HG02759 (cell line): ENCODE data around the gene PHF12.
"Not testable (repeated sequence)": the region's sequence is repeated elsewhere in the genome, so short reads cannot be mapped to it uniquely, and the experiment has no call there.

ENCODE experiments used
- ATAC-seq: cut with Tn5 transposase; IDR thresholded peaks from one replicate; pipeline ENCODE4 v1.9.1; 2021; ENCODE audit warnings: mild to moderate bottlenecking, moderate library complexity; ENCODE audit not compliant: unreplicated experiment

PHF12 gene

DNA sequence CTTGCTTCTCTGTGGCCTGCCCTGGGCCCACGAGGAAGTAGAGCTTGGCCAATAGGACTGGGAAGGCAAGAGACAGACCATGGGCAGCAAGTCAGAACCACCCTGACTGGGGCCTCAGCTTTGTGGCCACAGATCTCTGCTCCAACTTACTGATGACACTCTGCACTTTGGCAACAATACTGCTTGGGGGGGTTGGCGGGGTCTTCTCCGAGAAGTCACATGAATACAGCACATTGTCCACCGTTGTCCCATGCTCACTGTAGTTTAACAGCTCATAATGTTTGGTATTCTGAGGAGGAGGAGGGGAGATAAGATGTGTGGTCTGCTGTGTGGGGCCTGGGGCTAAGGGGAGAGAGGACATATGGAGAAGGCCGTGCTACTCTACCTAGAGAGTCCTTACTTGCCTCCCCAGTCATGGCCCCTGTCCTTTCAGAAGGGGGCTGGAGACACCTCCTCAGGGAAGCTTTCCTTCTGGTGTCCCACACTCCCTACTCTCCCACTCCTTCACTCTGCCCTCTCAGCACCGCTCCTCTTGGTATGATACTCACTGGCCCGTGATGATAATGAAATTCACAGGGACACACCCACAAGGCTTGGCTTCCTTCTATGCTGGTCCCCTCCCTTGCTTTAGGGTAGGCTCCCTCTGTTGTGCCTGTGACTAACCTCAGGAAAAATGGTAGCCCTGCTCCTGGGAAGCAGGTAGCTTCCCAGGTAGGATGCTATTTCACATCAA is 44.4 kb downstream of the PHF12 start:
- no peak for ATAC-seq

DNA sequence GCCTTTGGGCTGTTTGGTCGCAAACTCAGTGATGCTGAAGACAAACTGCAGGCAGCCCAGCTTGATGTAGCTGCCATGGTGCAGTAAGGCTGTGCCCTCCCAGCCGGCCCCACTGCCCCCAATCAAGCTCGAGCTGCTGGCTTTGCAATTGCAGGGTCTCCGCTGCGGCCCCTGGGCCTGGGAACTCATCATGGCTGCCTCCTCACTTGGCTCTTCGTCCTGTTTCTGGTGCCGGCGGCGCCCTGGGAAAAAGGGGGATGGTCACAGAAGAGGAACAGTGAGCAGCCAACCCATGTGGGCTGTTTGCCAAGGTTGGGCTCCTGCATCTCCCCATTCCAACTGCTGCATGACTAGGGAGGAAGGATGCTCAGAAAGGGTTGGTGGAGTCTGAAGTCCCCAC is 45.0 kb downstream of the PHF12 start:
- no peak for ATAC-seq

DNA sequence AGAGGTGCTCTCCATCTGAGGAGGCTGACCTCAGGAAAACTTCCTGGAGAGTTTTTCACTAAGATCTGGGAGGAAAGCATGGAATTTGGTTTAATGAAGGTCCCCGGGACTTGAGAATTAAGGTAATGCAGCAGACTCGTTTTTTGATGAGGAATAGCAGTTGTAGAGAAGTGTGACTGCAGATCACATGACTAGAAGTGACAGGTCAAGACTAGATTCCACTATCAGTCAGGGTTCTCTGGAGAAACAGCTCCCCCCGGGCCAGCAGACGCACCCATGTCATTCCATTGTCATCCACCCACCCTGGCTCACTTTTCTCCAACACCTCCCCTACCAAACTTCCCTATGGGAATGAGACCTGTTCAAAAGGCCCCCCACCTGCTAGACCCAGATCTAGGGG is 46.5 kb downstream of the PHF12 start:
- ATAC-seq, result no peak

DNA sequence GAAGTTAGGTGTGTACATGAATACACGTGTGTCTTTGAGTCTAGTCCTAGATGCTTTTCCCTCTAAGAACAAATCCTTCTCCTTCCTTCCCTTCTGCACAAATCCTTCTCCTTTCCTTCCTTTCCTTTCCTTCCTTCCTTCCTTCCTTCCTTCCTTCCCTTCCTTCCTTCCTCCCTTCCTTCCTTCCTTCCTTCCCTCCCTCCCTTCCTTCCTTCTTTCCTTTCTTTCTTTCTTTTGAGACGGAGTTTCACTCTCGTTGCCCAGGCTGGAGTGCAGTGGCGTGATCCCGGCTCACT is 47.8 kb downstream of the PHF12 start:
- ATAC-seq, result not testable (repeated sequence)

DNA sequence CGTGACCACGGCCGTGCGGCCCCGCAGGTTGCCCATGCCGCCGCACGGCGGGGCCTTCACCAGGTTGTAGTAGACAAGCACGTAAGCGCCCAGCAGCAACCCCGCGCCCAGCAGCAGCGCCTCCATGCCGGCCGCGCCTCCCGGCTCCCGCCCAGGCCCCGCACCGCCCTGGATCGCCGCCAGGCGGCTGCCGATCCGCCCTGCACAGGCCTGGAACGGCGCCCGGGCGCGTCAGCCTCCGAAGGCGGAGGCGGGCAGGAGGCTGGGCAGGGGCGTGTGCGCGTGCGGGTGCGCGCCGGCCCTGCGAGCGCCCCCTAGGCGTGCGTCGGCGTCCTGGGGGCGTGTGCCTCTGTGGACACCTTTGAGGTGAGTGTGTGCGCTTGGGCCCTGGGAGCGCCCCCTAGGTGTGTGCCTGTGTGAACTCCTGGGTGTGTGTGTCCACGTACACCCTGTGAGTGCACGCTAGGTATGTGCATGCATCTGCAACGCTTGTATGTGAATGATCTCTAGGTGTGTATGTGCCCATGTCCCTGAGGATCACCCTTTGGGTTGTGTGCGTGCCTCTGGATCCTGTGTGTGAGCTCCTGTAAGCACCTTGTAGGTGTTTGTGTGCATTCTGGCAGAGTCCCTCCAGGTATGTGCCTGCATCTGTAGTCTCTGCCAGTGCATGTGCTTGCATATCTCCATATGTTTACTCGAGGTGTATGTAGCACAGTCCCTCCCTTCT is 48.3 kb downstream of the PHF12 start, which contains the start of gene DHRS13:
TSS of gene DHRS13 (minus strand) at position 261 of the 727 bp plus-strand sequence. CDS start at position 126, 135 bp downstream.
- peak; percentile 83 for ATAC-seq

DNA sequence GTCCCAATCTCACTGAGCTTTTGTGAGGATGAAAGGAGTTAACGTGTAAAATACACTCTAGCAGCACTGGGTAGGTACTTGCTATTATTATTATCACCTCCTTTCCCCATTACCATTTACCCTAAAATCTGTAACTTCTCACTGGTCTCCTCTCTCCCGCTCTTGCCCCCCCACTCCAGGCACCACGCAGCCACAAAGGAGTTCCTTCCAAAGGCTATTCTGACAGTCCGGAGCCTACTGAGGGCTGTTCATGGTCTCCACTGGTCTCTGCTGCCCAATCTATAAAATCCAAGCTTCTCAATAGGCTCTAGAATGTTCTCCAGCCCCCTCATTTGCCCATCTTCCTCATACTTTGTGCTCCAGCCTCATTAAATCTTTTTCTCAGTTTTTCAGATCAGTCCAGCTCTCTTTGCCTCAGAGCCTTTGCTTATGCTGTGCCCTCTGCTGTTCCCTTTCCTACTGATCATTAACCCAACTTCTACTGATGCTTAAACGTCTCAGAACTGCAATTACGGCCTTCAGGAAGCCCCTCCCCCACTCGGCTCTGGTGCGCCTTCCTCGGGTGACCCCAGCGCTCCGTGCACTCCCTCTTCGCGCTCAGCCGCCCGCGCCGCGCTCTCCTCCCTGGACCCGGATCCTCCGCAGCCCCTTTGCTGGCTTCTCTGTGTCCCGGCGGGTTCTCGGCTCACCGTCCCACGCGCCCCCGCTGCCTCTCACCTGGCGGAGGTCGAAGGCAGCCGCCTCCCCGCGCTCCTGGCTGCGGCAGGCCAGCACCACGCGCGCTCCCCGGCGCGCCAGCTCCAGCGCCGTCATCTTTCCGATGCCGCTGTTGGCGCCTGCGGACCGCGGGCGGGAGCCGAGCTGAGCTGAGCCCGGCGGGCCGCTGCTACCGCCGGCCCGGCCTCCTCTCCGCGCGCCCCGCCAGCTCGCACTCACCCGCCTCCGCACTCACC is 49.2 kb downstream of the PHF12 start:
- peak; percentile 36 for ATAC-seq

DNA sequence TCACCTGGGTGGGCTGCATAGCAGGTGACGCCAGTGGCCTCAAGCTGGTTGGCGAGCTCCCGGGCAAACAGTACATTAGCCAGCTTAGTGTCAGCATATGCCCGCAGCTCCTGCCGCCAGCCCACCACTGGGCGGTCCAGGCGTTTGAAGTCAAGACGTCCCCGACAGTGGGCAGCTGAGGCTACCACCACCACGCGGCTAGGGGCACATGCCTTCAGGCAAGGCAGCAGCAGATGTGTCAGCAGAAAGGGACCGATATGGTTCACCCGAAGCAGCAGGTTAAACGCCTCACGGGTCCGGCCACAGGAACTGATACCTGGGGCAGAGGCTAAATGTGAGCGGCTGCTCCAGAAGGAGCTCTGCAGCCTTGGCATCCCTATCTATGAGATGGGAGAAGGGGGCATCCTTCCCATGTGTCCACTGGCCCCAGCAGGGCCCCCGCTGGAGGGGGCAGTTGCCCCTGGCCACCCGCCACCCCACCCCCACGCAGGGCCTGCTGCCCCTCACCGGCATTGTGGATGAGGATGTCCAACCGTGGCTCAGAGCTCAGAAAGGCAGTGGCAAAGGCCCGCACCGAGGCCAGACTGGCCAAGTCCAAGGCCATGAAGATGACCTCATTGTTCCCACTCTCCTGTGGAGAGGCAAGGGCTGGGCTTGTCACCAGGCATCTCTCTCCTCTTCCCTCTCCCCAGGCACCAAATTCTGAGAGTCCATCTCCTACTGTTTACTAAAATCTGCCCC is 50.2 kb downstream of the PHF12 start:
- ATAC-seq, result no peak

DNA sequence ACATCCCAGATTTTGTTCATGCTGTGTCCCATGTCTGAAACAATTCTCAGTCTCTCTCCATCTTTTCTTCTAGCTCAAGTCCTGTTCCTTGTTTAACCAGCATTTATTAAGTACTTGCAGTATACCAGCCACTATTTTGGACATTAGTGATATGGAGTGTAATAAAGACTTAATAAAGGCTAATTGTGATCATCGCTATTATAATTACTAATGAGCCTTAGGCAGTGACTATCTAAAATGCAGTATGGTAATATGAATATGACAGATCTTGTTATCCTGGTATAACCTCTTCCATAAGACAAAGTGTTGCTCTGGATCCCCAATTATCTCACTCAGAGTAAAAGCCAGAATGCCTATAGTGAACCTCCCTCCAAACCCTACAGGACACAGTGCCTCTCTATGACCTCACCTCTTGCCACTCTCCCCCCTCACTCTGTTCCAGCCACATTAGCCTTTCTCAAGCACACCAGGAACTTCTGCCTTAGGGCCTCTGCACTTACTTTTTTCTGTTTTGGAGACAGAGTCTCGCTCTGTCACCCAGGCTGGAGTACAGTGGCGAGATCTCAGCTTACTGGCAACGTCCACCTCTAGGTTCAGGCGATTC is 52.0 kb downstream of the PHF12 start:
- no peak for ATAC-seq

DNA sequence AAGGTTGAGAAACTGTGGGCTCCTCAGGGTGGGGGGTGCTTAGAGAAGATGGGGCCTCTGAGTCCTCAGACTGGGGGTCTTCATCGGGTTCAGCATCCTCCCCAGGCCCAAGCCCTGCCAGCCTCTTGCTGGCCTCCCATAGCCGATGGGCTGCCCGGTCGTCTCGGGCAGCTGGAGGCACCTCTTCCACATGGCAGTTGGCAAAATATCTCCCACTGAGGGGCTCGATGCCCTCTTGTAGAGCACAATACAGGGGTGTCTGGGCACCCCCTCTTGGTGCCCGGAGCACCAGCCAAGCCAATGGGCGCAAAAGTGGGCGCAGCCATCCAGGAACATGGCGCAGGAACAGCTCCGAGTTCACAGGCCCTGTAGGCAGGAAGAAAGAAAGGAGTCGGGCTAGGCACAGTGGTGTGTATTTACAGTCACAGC is 52.8 kb downstream of the PHF12 start:
- no peak for ATAC-seq

DNA sequence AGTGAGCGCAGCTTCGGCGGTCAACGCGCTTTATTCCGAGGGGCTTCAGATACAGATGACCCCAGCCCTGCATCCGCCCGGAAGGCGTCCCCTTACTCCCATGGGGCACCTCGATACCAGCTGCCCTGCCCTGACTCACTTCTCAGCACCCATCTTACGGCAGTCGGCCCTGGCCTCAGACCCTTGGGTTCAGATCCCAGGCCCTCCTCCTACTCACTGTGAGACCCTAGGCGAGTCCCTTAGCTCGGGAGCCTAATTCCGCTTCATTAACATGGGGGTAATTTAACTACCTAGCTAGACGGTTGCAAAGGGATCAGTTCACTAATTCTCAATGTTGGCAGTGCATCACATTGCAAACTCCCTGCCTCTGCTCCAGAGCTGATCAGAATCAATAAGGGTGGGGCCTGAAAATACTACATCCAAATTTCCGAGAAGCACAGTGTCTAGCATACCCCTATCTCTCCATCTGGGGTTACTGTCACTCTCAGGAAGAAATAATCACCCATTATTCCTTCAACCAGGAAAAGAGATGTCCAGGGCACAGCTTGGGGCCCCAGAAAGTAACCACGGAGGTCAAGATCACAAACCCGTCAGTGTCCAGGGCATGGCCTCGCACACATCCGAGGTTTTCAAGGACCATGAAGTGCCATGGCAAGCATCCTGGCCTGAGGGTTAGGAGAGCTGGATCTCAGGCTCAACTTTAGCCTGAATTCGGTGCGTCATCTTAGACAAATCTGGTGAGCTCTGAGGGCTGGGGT is 53.4 kb downstream of the PHF12 start:
- ATAC-seq, result peak; percentile 6

DNA sequence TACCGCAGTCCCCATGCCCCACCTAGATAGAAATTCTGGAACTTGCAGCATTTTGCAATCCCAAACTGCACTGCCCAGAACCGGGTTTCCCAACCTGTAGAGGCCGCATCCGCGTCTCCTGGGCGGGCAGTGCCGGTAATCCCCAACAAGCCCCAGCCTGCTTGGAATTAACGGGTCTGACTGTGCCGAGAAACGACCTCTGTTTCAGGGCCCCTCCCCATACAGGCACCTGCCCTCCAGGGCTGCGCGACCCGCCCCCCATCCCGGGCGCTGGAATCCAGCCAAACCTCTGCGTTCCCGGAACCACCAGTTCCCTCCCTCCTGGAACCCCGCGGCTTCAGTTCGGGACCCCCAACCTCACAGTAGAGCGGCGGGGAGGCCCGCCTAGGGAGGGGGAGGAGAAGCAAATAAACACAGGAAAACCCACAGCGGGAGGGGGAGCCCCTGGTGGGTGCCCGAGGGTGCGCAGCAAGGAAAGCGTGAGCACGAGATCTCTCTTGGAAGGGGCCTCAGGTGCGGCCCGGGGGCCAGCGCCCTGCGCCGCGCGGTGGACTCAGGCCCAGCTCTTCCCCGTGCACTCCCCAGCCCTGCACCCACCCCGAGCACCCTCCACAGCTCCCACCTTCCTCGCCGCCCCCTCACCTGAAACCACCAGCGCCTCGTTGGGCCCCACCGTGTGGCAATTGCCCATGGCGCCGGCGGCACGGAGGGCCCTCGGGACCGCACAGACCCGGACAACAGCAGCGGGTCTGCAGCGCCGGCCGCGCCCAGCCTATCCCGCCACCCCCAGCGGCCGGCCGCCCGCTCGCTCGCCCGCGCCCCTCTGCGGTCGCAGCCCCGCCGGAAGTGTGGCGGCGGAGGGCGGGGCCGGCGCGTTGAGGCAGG is 54.2 kb downstream of the PHF12 start, which contains the start of gene FLOT2:
TSS of gene FLOT2 (minus strand) at position 850 of the 885 bp plus-strand sequence. CDS start at position 691, 159 bp downstream.
- peak; percentile 40 for ATAC-seq

DNA sequence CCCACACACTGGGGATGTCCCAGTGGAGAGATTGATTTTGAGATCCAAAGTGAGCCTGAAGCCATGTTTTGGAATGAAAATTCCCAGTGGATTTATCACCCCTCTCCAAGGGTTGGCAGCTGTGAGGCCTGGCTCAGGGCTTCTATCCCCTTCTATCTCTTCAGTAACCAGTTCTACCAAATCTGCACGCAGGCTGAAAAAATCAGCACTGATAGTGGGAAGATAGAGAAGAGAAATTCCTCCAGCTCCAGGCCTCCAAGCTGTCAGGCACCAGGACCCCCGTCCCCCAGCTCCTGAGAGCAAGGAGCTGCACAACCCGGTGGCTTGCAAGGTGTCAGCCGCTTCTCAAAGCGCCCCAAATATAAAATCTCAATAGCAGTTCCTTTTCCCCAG is 54.8 kb downstream of the PHF12 start:
- ATAC-seq, result no peak

DNA sequence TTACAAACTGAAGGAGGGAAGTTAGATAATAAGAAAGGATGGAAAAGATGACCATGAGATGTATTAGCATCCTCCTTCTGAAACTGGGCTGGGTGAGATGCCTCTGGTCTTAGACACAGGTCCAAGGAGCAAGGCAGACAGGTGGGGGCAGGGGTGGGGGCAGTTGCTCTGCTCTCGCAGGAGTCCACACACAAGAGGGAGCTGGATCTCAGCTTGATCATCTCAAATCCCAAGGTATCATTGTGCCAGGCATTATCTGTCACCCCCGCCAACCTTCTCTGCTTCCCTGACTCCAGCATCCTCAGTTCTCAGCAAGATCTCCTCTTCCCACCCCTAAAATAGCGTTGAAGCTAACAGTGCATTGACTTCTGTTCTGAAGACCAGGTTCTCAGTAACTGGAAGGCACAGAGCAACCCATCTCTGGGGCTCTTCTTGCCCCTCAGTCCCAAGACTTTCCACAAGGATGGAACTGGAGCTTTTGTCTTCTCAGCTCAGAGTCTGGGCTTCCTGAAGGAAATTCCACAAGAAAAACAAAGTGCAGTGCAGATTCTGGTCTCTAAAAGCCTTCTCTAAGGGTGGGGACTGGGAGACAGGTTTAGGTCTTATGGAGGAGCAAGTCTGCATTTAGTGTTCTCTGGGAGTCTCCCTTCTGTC is 55.4 kb downstream of the PHF12 start:
- no peak for ATAC-seq

DNA sequence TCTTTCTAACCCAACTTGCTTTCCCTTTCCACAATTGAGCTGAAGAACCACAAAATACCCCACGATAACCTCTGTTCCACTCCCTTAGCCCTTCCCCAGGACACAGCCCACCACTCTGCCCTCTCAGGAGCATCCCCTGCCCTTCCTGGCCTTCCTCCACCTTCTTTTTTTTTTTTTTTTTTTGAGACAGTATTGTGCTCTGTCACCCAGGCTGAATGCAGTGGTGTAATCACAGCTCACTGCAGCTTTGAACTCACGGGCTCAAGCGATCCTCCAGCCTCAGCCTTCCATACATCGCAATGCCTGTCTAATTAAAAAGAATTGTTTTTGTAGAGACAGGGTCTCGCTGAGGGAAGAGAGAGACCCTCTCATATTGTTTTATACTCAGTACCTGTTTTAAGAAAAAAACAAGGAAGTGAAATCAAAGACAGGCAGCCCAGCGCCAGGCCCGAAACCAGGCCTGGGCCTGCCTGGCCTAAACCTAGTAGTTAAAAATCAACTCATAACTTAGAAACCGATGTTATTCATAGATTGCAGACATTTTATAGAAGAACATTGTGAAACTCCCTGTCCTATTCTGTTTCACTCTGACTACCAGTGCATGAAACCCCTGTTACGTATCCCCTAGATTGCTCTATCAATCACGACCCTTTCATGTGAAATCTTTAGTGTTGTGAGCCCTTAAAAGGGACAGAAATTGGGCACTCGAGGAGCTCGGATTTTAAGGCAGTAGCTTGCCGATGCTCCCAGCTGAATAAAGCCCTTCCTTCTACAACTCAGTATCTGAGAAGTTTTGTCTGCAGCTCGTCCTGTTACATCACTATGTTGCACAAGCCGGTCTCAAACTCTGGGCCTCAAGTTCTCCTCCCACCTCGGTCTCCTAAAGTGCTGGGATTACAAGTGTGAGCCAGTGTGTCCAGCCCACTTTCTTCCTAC is 57.8 kb downstream of the PHF12 start:
- ATAC-seq, result not testable (repeated sequence)

DNA sequence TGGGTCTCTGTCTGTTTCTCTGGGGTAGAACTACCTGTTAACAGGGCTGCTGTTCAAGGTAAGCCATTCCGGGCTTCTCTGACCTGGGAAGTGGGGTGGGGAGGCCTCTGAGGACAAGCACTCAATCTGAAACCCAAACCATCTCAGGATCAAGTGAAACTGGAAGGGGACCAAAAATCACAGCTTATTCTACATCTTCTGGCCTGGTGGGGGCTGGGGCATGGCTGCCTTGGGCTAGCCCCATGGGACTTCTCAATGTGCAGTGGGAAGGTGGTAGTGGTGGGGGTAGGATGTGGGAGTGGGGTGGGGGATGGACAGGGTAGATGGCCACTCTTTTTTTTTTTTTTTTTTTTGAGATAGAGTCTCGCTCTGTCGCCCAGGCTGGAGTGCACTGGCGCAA is 59.3 kb downstream of the PHF12 start:
- ATAC-seq, result peak; percentile 37

DNA sequence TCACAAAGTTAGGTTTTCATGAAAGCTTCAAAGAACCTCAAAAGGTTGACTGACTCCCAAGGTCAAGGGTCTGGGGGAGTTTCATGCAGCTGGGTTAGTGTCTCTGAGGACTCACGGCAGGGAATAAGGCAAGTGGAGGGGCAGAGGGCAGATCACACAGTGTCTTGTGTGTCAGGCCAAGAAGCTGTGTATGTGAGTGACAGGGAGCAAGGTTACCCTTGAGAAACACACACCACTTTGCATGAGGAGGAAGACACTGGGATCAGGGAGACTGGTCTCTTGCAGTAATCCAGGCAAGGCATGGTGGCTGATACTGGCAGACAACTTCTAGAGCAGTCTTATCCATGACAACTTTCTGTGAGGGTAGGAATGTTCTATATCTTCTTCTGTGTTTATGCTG is 60.1 kb downstream of the PHF12 start:
- ATAC-seq, result no peak

DNA sequence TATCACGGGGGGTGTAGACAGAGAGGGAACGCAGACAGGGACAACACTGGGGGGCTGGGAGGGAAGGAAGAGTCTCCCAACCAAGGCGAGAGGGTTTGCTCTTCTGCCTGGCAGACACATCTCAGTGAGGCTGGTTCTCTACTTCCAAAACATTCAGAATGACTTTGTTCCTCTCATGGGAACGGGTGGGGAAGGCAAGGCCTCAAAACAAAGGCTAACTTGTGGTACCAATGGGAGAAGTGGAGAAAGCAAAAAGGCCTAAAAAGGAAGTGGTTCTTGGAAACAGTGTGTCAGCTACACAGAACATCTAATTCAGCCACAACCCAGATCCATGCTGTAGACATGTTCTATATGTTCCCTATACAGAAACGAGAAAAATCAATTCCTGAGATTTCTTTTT is 61.3 kb downstream of the PHF12 start:
- no peak for ATAC-seq
